Mesenchymal stem cell (in vitro differentiated cells and primary cell): ENCODE measurements around the gene ERP44.

Experiments used
- DNase-seq: peaks from one replicate; pipeline ENCODE4 v3.0.0-alpha.2; 2013
- H2AFZ ChIP-seq: one replicate; pipeline ENCODE4 v1.6.1; 2013; ENCODE audit warnings: low read depth, mild to moderate bottlenecking, control low read depth, inconsistent platforms, low read length, moderate library complexity
- H2AK5ac ChIP-seq: 2 replicates; pipeline ENCODE4 v1.6.1; 2013; ENCODE audit warnings: low read length, moderate library complexity, mild to moderate bottlenecking, inconsistent platforms; ENCODE audit not compliant: severe bottlenecking
- H2BK120ac ChIP-seq: one replicate; pipeline ENCODE4 v1.6.1; 2013; ENCODE audit warnings: low read depth, mild to moderate bottlenecking, inconsistent platforms, low read length, moderate library complexity
- H2BK12ac ChIP-seq, 2 experiments: one replicate each; pipeline ENCODE4 v1.6.1; 2013; ENCODE audit warnings: inconsistent platforms in 2 of 2, low read length in 2 of 2, mild to moderate bottlenecking in 2 of 2, moderate library complexity in 2 of 2, control low read depth in 1 of 2
- H2BK15ac ChIP-seq: one replicate; pipeline ENCODE4 v1.6.1; 2013; ENCODE audit warnings: mild to moderate bottlenecking, low read depth, inconsistent platforms; ENCODE audit not compliant: poor library complexity, severe bottlenecking
- H2BK5ac ChIP-seq: 2 replicates; pipeline ENCODE4 v1.6.1; 2013; ENCODE audit warnings: low read depth, mild to moderate bottlenecking, low read length, control low read depth, inconsistent platforms; ENCODE audit not compliant: poor library complexity, severe bottlenecking
- H3K14ac ChIP-seq, 2 experiments: one replicate each; pipeline ENCODE4 v1.6.1; 2013; ENCODE audit warnings: inconsistent platforms in 2 of 2, low read length in 2 of 2, control low read depth in 1 of 2, mild to moderate bottlenecking in 1 of 2, moderate library complexity in 1 of 2
- H3K18ac ChIP-seq, 2 experiments: one replicate each; pipeline ENCODE4 v1.6.1; 2013; ENCODE audit warnings: inconsistent platforms in 2 of 2, low read length in 2 of 2, control low read depth in 1 of 2, low read depth in 1 of 2, mild to moderate bottlenecking in 1 of 2
- H3K23ac ChIP-seq, 2 experiments: one replicate each; pipeline ENCODE4 v1.6.1; 2013; ENCODE audit warnings: inconsistent platforms in 2 of 2, low read length in 2 of 2, mild to moderate bottlenecking in 2 of 2, moderate library complexity in 2 of 2, control low read depth in 1 of 2
- H3K27ac ChIP-seq: 2 replicates; pipeline ENCODE4 v1.5.1; 2013; ENCODE audit warnings: mild to moderate bottlenecking, moderate library complexity, low read length, control low read depth, inconsistent platforms; ENCODE audit not compliant: poor library complexity, severe bottlenecking
- H3K27me3 ChIP-seq, 2 experiments: 2 replicates each; pipeline versions ENCODE4 v1.6.1 to v1.7.0; 2013; ENCODE audit warnings: low read length in 2 of 2, mild to moderate bottlenecking in 2 of 2, moderate library complexity in 2 of 2, control low read depth in 1 of 2, inconsistent platforms in 1 of 2; ENCODE audit not compliant: control insufficient read depth in 1 of 2, insufficient read depth in 1 of 2
- H3K36me3 ChIP-seq, 2 experiments: 2 replicates each; pipeline versions ENCODE4 v1.6.1 to v1.7.0; 2013; ENCODE audit warnings: low read length in 2 of 2, control low read depth in 1 of 2, inconsistent platforms in 1 of 2, low read depth in 1 of 2, mild to moderate bottlenecking in 1 of 2; ENCODE audit not compliant: insufficient read depth in 2 of 2, control insufficient read depth in 1 of 2
- H3K4ac ChIP-seq, 2 experiments: one replicate each; pipeline ENCODE4 v1.6.1; 2013; ENCODE audit warnings: inconsistent platforms in 2 of 2, low read length in 2 of 2, mild to moderate bottlenecking in 2 of 2, moderate library complexity in 2 of 2, control low read depth in 1 of 2, low read depth in 1 of 2
- H3K4me1 ChIP-seq: 2 replicates; pipeline ENCODE4 v1.6.1; 2013; ENCODE audit warnings: low read depth, low read length, control low read depth; ENCODE audit not compliant: control insufficient read depth, insufficient read depth
- H3K4me2 ChIP-seq: 2 replicates; pipeline ENCODE4 v1.6.1; 2013; ENCODE audit warnings: low read length, mild to moderate bottlenecking, inconsistent platforms; ENCODE audit not compliant: poor library complexity, severe bottlenecking
- H3K4me3 ChIP-seq, 2 experiments: 2 replicates each; pipeline versions ENCODE4 v1.5.1 to v1.7.0; 2013; ENCODE audit warnings: low read length in 2 of 2, mild to moderate bottlenecking in 2 of 2, control low read depth in 1 of 2, low read depth in 1 of 2; ENCODE audit not compliant: insufficient read depth in 1 of 2
- H3K79me1 ChIP-seq: replicated peaks from 2 replicates; pipeline ENCODE4 v1.6.1; 2013; ENCODE audit warnings: mild to moderate bottlenecking, control low read depth, low read length, inconsistent platforms; ENCODE audit not compliant: poor library complexity, severe bottlenecking
- H3K9ac ChIP-seq: 2 replicates; pipeline ENCODE4 v1.7.0; 2013; ENCODE audit warnings: mild to moderate bottlenecking, low read length, moderate library complexity
- H3K9me3 ChIP-seq: 2 replicates; pipeline ENCODE4 v1.7.0; 2013; ENCODE audit warnings: mild to moderate bottlenecking, low read length; ENCODE audit not compliant: control insufficient read depth
- H4K8ac ChIP-seq: one replicate; pipeline ENCODE4 v1.6.1; 2013; ENCODE audit warnings: inconsistent platforms, mild to moderate bottlenecking, low read length, moderate library complexity
- H4K91ac ChIP-seq: one replicate; pipeline ENCODE4 v1.6.1; 2013; ENCODE audit warnings: mild to moderate bottlenecking, low read length, inconsistent platforms
- WGBS: methylation state at CpG from one replicate; pipeline ENCODE4 v1.1.7; 2013; ENCODE audit warnings: mixed read lengths; 5-methylcytosine and 5-hydroxymethylcytosine counted together

Gene ERP44

GRCh38 chr9:100086097-100086635 lies 12.6 kb downstream of the ERP44 start:
- H3K4me1 ChIP-seq = no peaks in the 10 kb centered on the region
- H2BK5ac ChIP-seq = no peak overlapping the region
- no peak overlapping the region for H4K8ac ChIP-seq
- no peak overlapping the region for H3K9ac ChIP-seq
- H2BK120ac ChIP-seq = no peak overlapping the region
- WGBS = 92% methylated on average over 1 of the region's 3 CpGs
- no peak overlapping the region for H4K91ac ChIP-seq
- no peak overlapping the region for H3K18ac ChIP-seq
- H3K9me3 ChIP-seq = no peaks in the 10 kb centered on the region
- H2BK12ac ChIP-seq = no peak overlapping the region
- H3K14ac ChIP-seq = no peak overlapping the region
- H3K4me3 ChIP-seq = no peak overlapping the region
- no peak overlapping the region for H3K23ac ChIP-seq
- H3K27me3 ChIP-seq = no peaks in the 10 kb centered on the region
- H3K36me3 ChIP-seq = no peaks in the 10 kb centered on the region
- H2AFZ ChIP-seq = no peak overlapping the region
- H2AK5ac ChIP-seq = no peak overlapping the region
- no peak overlapping the region for H3K4ac ChIP-seq
- no peak for DNase-seq
- no peak overlapping the region for H3K27ac ChIP-seq
- H3K79me1 ChIP-seq = peaks cover 6% of the 10 kb centered on the region
- no peak overlapping the region for H2BK15ac ChIP-seq
- no peak overlapping the region for H3K4me2 ChIP-seq

GRCh38 chr9:100084734-100085133 lies 14.1 kb downstream of the ERP44 start:
- Histone ChIP-seq H4K8ac (no peak overlapping the region), H2AK5ac (no peak overlapping the region), H3K27me3 (no peaks in the 10 kb centered on the region), H3K36me3 (no peaks in the 10 kb centered on the region), H3K9ac (no peak overlapping the region), H3K18ac (no peak overlapping the region), H3K4me1 (no peaks in the 10 kb centered on the region), H3K4me2 (no peak overlapping the region), H2BK12ac (no peak overlapping the region), H2AFZ (no peak overlapping the region), H2BK5ac (no peak overlapping the region), H3K14ac (no peak overlapping the region), H3K9me3 (no peaks in the 10 kb centered on the region), H3K79me1 (peaks cover 5% of the 10 kb centered on the region), H2BK15ac (no peak overlapping the region), H4K91ac (no peak overlapping the region), H2BK120ac (no peak overlapping the region), H3K4ac (no peak overlapping the region), H3K23ac (no peak overlapping the region), H3K4me3 (no peak overlapping the region), H3K27ac (no peak overlapping the region)
- no peak for DNase-seq
- 100% methylated on average over 3 of the region's 5 CpGs for WGBS

- Histone ChIP-seq H3K9ac (no peak overlapping the region), H3K4ac (no peak overlapping the region), H2BK15ac (no peak overlapping the region), H3K23ac (no peak overlapping the region), H2AK5ac (no peak overlapping the region), H4K8ac (no peak overlapping the region), H3K4me3 (no peak overlapping the region), H4K91ac (no peak overlapping the region), H3K4me1 (no peaks in the 10 kb centered on the region), H3K4me2 (no peak overlapping the region), H3K9me3 (no peaks in the 10 kb centered on the region), H2AFZ (no peak overlapping the region), H3K36me3 (no peaks in the 10 kb centered on the region), H2BK5ac (no peak overlapping the region), H3K27ac (no peak overlapping the region), H3K79me1 (peaks cover 8% of the 10 kb centered on the region), H3K18ac (no peak overlapping the region), H3K27me3 (no peaks in the 10 kb centered on the region), H2BK12ac (no peak overlapping the region), H2BK120ac (no peak overlapping the region), H3K14ac (no peak overlapping the region)
- no peak for DNase-seq
- WGBS = 97% methylated on average over 1 of the region's 1 CpG
Measured at GRCh38 chr9:100084128-100084453, 14.7 kb downstream of the ERP44 start.

GRCh38 chr9:100083448-100084127 lies 15.2 kb downstream of the ERP44 start:
- H3K4me3 ChIP-seq = no peak overlapping the region
- WGBS = 62% methylated on average over 3 of the region's 5 CpGs

More at GRCh38 chr9:100083448-100084127, 15.2 kb downstream of the ERP44 start:
- Histone ChIP-seq H2BK120ac (no peak overlapping the region), H3K14ac (no peak overlapping the region), H4K8ac (no peak overlapping the region), H3K4me1 (no peaks in the 10 kb centered on the region), H2AFZ (no peak overlapping the region), H3K18ac (no peak overlapping the region), H3K4ac (no peak overlapping the region), H3K36me3 (no peaks in the 10 kb centered on the region), H3K27ac (no peak overlapping the region), H3K9ac (no peak overlapping the region), H3K9me3 (no peaks in the 10 kb centered on the region), H3K27me3 (no peaks in the 10 kb centered on the region), H2AK5ac (no peak overlapping the region), H4K91ac (no peak overlapping the region), H3K23ac (no peak overlapping the region), H2BK15ac (no peak overlapping the region), H3K79me1 (peaks cover 8% of the 10 kb centered on the region), H2BK12ac (no peak overlapping the region), H3K4me2 (no peak overlapping the region), H2BK5ac (no peak overlapping the region)
- DNase-seq = no peak
